SHP77 treated with DMSO at 0.1 percent for 48 hours (cell line): ENCODE measurements around the gene DUSP14.
A peak's percentile ranks its signal among the peaks of the same experiment; 100 is the strongest.

ENCODE experiments used
- DNase-seq: peaks from one replicate; lab custom pipeline; 2025; lab: John Stamatoyannopoulos, UW

The DUSP14 gene

GRCh38 chr17:37517881-37518280, 28.2 kb downstream of the DUSP14 start:
- no peak for DNase-seq

- DNase-seq = no peak
These were observed 29.1 kb downstream of the DUSP14 start for GRCh38 chr17:37518826-37519225.

GRCh38 chr17:37519251-37519985, 29.7 kb downstream of the DUSP14 start:
- DNase-seq = no peak

GRCh38 chr17:37520174-37520573, 30.5 kb downstream of the DUSP14 start:
- DNase-seq = no peak

GRCh38 chr17:37521821-37522220, 32.1 kb downstream of the DUSP14 start:
- no peak for DNase-seq

- DNase-seq = no peak
These were observed 34.1 kb downstream of the DUSP14 start for GRCh38 chr17:37523715-37524219.

- DNase-seq = peak; percentile 12
These were observed 37.7 kb downstream of the DUSP14 start for GRCh38 chr17:37527249-37527851.

GRCh38 chr17:37530420-37530819, 40.7 kb downstream of the DUSP14 start:
- DNase-seq = no peak

GRCh38 chr17:37532756-37533155, 43.1 kb downstream of the DUSP14 start:
- no peak for DNase-seq

GRCh38 chr17:37535906-37536305, 46.2 kb downstream of the DUSP14 start:
- no peak for DNase-seq

- no peak for DNase-seq
These were observed 49.4 kb downstream of the DUSP14 start for GRCh38 chr17:37538981-37539659.

GRCh38 chr17:37541880-37542660, 52.4 kb downstream of the DUSP14 start:
- DNase-seq = no peak

- DNase-seq = no peak
These were observed 54.0 kb downstream of the DUSP14 start for GRCh38 chr17:37543637-37544052.

GRCh38 chr17:37545486-37545885, 55.8 kb downstream of the DUSP14 start:
- no peak for DNase-seq

GRCh38 chr17:37546302-37546701, 56.6 kb downstream of the DUSP14 start:
- no peak for DNase-seq

GRCh38 chr17:37547986-37548385, 58.3 kb downstream of the DUSP14 start:
- DNase-seq = no peak

- no peak for DNase-seq
These were observed 62.1 kb downstream of the DUSP14 start for GRCh38 chr17:37551788-37552187.

GRCh38 chr17:37553401-37553966, 63.8 kb downstream of the DUSP14 start:
- no peak for DNase-seq

GRCh38 chr17:37555386-37555785, 65.7 kb downstream of the DUSP14 start:
- no peak for DNase-seq

GRCh38 chr17:37557482-37557881, 67.8 kb downstream of the DUSP14 start:
- no peak for DNase-seq

- no peak for DNase-seq
These were observed 68.6 kb downstream of the DUSP14 start for GRCh38 chr17:37558299-37558698.
